Neural cell (in vitro differentiated cells): ENCODE results near the gene UCMA. TPM values are rescaled to one million over a fixed set of nuclear protein-coding genes. Genes with fewer than 3 reads are reported as not detected.

Experiments used
- H2AFZ ChIP-seq: fragments of 200-600, 300-800 bp; sonication (generic), shearing (Covaris generic); 2 replicates; pipeline ENCODE4 v1.6.0; 2014; ENCODE audit warnings: low read depth, mild to moderate bottlenecking, antibody characterized with exemption, low read length, moderate library complexity
- H3F3A ChIP-seq: fragments of 200-600 bp; shearing (Covaris generic); 2 replicates; pipeline ENCODE4 v1.6.1; 2016; ENCODE audit warnings: mild to moderate bottlenecking, moderate library complexity, mixed read lengths, antibody characterized with exemption, low read length; ENCODE audit not compliant: insufficient read depth, poor library complexity, severe bottlenecking
- H3K27ac ChIP-seq: fragments of 200-600, 300-800 bp; sonication (generic), shearing (Covaris generic); 2 replicates; pipeline ENCODE4 v1.5.1; 2014; ENCODE audit warnings: mild to moderate bottlenecking, low read length, moderate library complexity
- H3K27me3 ChIP-seq: fragments of 300-800, 200-600 bp; sonication (generic), shearing (Covaris generic); 2 replicates; pipeline ENCODE4 v1.6.0; 2014; ENCODE audit warnings: mild to moderate bottlenecking, low read depth, low read length, moderate library complexity; ENCODE audit not compliant: insufficient read depth
- H3K36me3 ChIP-seq: fragments of 300-800, 200-600 bp; sonication (generic), shearing (Covaris generic); 2 replicates; pipeline ENCODE4 v1.5.1; 2014; ENCODE audit warnings: mild to moderate bottlenecking, antibody characterized with exemption, low read length, moderate library complexity; ENCODE audit not compliant: insufficient read depth
- H3K4me2 ChIP-seq: fragments of 300-800, 200-600 bp; sonication (generic), shearing (Covaris generic); 2 replicates; pipeline ENCODE4 v1.6.0; 2014; ENCODE audit warnings: mild to moderate bottlenecking, low read length
- H3K4me3 ChIP-seq: fragments of 300-800, 200-600 bp; sonication (generic), shearing (Covaris generic); 2 replicates; pipeline ENCODE4 v1.5.1; 2014; ENCODE audit warnings: mild to moderate bottlenecking, low read length, moderate library complexity
- H3K79me2 ChIP-seq: fragments of 200-600 bp; shearing (Covaris generic); replicated peaks from 2 replicates; pipeline ENCODE4 v1.6.0; 2014; ENCODE audit warnings: mild to moderate bottlenecking, low read length, moderate library complexity; ENCODE audit not compliant: insufficient read depth
- H3K9ac ChIP-seq: fragments of 300-800, 200-600 bp; sonication (generic), shearing (Covaris generic); 2 replicates; pipeline ENCODE4 v1.6.1; 2016; ENCODE audit warnings: mild to moderate bottlenecking, low read length, mixed read lengths
- H3K9me2 ChIP-seq: fragments of 200-600 bp; shearing (Covaris generic); 2 replicates; pipeline ENCODE4 v1.6.1; 2016; ENCODE audit warnings: mild to moderate bottlenecking, low read length, mixed read lengths; ENCODE audit not compliant: insufficient read depth
- H3K9me3 ChIP-seq: fragments of 200-600, 300-800 bp; sonication (generic), shearing (Covaris generic); 2 replicates; pipeline ENCODE4 v1.6.1; 2016; ENCODE audit warnings: mild to moderate bottlenecking, mixed run types, low read length, moderate library complexity, mixed read lengths
- H4K20me1 ChIP-seq: fragments of 200-600 bp; shearing (Covaris generic); 2 replicates; pipeline ENCODE4 v1.6.1; 2016; ENCODE audit warnings: mild to moderate bottlenecking, mixed run types; ENCODE audit not compliant: insufficient read depth
- EP300 ChIP-seq: fragments of 450-650 bp; conservative IDR thresholded peaks from 2 replicates; pipeline ENCODE4 v1.6.1; 2014; ENCODE audit warnings: antibody characterized with exemption, mild to moderate bottlenecking, moderate library complexity; ENCODE audit not compliant: poor library complexity, severe bottlenecking
- EZH2 ChIP-seq: fragments of 200-600, 300-800 bp; shearing (Covaris generic), sonication (generic); IDR thresholded peaks from 2 replicates; pipeline ENCODE4 v1.6.1; 2014; ENCODE audit warnings: antibody characterized with exemption, low read length, borderline replicate concordance, mild to moderate bottlenecking; ENCODE audit not compliant: insufficient read depth, poor library complexity, severe bottlenecking
- MXI1 ChIP-seq: fragments of 450-650 bp; conservative IDR thresholded peaks from 2 replicates; pipeline ENCODE4 v1.6.1; 2014; ENCODE audit warnings: antibody characterized with exemption, mild to moderate bottlenecking; ENCODE audit not compliant: poor library complexity, severe bottlenecking
- POLR2AphosphoS5 ChIP-seq: IDR thresholded peaks from 2 replicates; pipeline ENCODE4 v1.6.1; 2012
- RAD21 ChIP-seq: fragments of 450-650 bp; conservative IDR thresholded peaks from 2 replicates; pipeline ENCODE4 v1.6.1; 2014; ENCODE audit warnings: antibody characterized with exemption, mild to moderate bottlenecking, moderate library complexity
- SMC3 ChIP-seq: fragments of 450-650 bp; conservative IDR thresholded peaks from 2 replicates; pipeline ENCODE4 v1.6.1; 2014; ENCODE audit warnings: antibody characterized with exemption, mild to moderate bottlenecking, moderate library complexity; ENCODE audit not compliant: poor library complexity
- TAF1 ChIP-seq: IDR thresholded peaks from 2 replicates; pipeline ENCODE4 v1.6.1; 2012; ENCODE audit warnings: low read depth
- polyA plus RNA-seq: library from polyadenylated mRNA; depleted of rRNA; stranded (reverse); fragments of >200 nt; gene quantifications from 2 replicates; pipeline ENCODE4 v1.2.3, GENCODE V29; 2014
- TF ChIP-seq, protein P1 (sequence below): IDR thresholded peaks from 2 replicates; pipeline ENCODE4 v1.6.1; 2012; ENCODE audit warnings: borderline replicate concordance
- TF ChIP-seq, protein P2 (sequence below): fragments of 450-650 bp; IDR thresholded peaks from 2 replicates; pipeline ENCODE4 v1.5.1; 2014; ENCODE audit warnings: antibody characterized with exemption, mild to moderate bottlenecking, moderate library complexity; ENCODE audit not compliant: poor library complexity, severe bottlenecking

Gene UCMA
- polyA plus RNA-seq, 1 donor from 2014 or later = not detected

DNA sequence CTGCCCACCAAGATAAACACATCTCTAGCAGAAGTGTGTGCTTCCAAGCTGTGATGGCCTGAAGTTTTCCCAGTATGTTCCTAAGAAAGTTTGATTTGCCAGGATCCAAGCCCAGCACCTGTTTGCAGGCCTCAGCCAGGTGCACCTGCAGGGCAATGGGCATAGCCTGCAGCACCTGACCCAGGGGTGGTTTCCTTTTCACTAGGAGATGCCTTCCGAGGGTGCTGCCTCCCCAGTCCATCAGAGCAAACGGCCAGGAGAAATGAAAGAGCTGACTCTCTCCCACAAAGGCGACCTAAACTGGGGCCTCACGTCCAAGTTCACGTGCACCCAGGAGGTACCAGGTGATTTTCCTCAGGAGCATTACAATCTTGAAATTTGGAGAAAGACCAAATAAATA lies 7.1 kb downstream of the UCMA start:
- H2AFZ ChIP-seq = no peak overlapping the region
- H4K20me1 ChIP-seq = no peaks in the 10 kb centered on the region
- no peak overlapping the region for H3K4me3 ChIP-seq
- H3K4me2 ChIP-seq = no peak overlapping the region
- no peak overlapping the region for H3K27ac ChIP-seq
- H3K9me2 ChIP-seq = no peaks in the 10 kb centered on the region
- no peaks in the 10 kb centered on the region for H3K9me3 ChIP-seq
- no peaks in the 10 kb centered on the region for H3K27me3 ChIP-seq
- H3F3A ChIP-seq = no peaks in the 10 kb centered on the region
- no peaks in the 10 kb centered on the region for H3K36me3 ChIP-seq
- no peaks in the 10 kb centered on the region for H3K79me2 ChIP-seq
- no peak overlapping the region for H3K9ac ChIP-seq
- no peak for TF ChIP-seq SMC3
- TF ChIP-seq EP300 = no peak
- no peak for TF ChIP-seq EZH2
- TF ChIP-seq, protein P1, sequence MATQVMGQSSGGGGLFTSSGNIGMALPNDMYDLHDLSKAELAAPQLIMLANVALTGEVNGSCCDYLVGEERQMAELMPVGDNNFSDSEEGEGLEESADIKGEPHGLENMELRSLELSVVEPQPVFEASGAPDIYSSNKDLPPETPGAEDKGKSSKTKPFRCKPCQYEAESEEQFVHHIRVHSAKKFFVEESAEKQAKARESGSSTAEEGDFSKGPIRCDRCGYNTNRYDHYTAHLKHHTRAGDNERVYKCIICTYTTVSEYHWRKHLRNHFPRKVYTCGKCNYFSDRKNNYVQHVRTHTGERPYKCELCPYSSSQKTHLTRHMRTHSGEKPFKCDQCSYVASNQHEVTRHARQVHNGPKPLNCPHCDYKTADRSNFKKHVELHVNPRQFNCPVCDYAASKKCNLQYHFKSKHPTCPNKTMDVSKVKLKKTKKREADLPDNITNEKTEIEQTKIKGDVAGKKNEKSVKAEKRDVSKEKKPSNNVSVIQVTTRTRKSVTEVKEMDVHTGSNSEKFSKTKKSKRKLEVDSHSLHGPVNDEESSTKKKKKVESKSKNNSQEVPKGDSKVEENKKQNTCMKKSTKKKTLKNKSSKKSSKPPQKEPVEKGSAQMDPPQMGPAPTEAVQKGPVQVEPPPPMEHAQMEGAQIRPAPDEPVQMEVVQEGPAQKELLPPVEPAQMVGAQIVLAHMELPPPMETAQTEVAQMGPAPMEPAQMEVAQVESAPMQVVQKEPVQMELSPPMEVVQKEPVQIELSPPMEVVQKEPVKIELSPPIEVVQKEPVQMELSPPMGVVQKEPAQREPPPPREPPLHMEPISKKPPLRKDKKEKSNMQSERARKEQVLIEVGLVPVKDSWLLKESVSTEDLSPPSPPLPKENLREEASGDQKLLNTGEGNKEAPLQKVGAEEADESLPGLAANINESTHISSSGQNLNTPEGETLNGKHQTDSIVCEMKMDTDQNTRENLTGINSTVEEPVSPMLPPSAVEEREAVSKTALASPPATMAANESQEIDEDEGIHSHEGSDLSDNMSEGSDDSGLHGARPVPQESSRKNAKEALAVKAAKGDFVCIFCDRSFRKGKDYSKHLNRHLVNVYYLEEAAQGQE = no peak
- no peak for TF ChIP-seq RAD21
- TF ChIP-seq, protein P2, sequence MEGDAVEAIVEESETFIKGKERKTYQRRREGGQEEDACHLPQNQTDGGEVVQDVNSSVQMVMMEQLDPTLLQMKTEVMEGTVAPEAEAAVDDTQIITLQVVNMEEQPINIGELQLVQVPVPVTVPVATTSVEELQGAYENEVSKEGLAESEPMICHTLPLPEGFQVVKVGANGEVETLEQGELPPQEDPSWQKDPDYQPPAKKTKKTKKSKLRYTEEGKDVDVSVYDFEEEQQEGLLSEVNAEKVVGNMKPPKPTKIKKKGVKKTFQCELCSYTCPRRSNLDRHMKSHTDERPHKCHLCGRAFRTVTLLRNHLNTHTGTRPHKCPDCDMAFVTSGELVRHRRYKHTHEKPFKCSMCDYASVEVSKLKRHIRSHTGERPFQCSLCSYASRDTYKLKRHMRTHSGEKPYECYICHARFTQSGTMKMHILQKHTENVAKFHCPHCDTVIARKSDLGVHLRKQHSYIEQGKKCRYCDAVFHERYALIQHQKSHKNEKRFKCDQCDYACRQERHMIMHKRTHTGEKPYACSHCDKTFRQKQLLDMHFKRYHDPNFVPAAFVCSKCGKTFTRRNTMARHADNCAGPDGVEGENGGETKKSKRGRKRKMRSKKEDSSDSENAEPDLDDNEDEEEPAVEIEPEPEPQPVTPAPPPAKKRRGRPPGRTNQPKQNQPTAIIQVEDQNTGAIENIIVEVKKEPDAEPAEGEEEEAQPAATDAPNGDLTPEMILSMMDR = no peak
- no peak for TF ChIP-seq MXI1
- TF ChIP-seq POLR2AphosphoS5 = no peak
- TF ChIP-seq TAF1 = no peak

GRCh38 chr10:13225601-13226000 lies 8.6 kb downstream of the UCMA start:
- Histone ChIP-seq H2AFZ (no peak overlapping the region), H3K9me2 (no peaks in the 10 kb centered on the region), H3K27ac (no peak overlapping the region), H3K4me2 (no peak overlapping the region), H3K27me3 (no peaks in the 10 kb centered on the region), H3K79me2 (no peaks in the 10 kb centered on the region), H3F3A (no peaks in the 10 kb centered on the region), H3K9me3 (no peaks in the 10 kb centered on the region), H4K20me1 (no peaks in the 10 kb centered on the region), H3K9ac (no peak overlapping the region), H3K4me3 (no peak overlapping the region), H3K36me3 (no peaks in the 10 kb centered on the region)
- TF ChIP-seq, protein P1 = no peak
- TF ChIP-seq TAF1 = no peak
- TF ChIP-seq, protein P2 = no peak
- TF ChIP-seq EP300 = no peak
- TF ChIP-seq MXI1 = no peak
- no peak for TF ChIP-seq POLR2AphosphoS5
- TF ChIP-seq EZH2 = no peak
- TF ChIP-seq SMC3 = no peak
